ENCODE measurements around the gene PI4KA.

The PI4KA gene

GRCh38 chr22:20881869-20882815, 23.5 kb upstream of the PI4KA start:
- no peak for DNase-seq (ENCODE audit: low spot score)

DNA sequence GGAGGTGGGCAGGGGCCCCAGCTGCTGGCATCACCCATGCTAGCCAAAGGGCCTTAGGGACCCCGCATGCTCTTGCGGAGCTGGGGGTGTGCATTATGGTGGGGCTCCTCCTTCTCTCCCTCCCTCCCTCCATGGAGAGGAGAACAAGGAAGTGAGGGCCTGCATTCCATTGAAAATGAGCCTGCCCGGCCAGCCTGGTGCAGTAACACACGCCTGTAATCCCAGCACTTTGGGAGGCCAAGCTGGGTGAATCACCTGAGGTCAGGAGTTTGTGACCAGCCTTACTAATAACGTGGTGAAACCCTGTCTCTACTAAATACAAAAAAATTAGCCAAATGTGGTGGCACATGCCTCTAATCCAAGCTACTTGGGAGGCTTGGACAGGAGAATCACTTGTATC, 22.6 kb upstream of the PI4KA start:
- DNase-seq (ENCODE audit: low spot score): no peak

DNA sequence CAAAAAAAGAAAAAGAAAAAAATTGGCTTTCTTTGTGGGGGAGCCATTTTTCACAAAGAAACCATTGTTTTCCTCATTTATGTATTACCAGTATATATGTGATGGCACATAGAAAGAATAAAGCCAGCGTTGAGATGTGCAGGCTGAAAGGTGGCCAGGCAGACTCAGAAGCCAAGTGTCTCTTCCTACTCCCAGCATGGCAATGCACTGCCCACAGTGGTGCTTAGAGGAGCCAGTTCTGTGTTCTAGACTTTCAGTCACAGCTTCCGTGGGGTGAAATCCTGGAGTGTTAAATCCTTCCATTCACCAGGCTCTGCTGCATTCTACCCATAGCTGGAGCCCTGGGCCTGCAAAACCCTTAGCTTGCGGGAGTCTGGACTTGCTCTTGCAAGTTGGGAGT, 19.1 kb upstream of the PI4KA start:
- no peak for DNase-seq (ENCODE audit: low spot score)

- DNase-seq (ENCODE audit: low spot score): no peak
Measured at GRCh38 chr22:20875296-20875695, 16.7 kb upstream of the PI4KA start.

GRCh38 chr22:20873214-20873613, 14.6 kb upstream of the PI4KA start:
- no peak for DNase-seq (ENCODE audit: low spot score)

DNA sequence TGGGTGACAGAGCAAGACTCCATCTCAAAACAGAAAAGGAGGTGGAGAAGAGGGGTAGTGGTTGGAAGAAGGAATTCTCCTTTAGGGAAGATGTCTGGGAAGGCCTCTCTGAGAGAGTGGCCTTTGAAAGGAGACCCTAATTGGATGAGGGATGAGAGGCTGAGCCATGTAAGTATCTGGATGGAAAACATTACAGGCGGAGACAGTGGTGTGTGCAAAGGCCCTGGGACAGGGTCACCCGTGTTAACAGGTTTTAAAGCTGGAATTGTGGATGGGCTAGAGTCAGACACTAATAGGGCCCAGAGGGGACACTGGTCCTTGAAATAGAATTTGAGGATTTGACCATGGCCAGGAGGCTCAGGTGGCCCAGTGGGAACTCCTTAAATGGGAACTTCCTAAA, 10.6 kb upstream of the PI4KA start:
- DNase-seq (ENCODE audit: low spot score): no peak

DNA sequence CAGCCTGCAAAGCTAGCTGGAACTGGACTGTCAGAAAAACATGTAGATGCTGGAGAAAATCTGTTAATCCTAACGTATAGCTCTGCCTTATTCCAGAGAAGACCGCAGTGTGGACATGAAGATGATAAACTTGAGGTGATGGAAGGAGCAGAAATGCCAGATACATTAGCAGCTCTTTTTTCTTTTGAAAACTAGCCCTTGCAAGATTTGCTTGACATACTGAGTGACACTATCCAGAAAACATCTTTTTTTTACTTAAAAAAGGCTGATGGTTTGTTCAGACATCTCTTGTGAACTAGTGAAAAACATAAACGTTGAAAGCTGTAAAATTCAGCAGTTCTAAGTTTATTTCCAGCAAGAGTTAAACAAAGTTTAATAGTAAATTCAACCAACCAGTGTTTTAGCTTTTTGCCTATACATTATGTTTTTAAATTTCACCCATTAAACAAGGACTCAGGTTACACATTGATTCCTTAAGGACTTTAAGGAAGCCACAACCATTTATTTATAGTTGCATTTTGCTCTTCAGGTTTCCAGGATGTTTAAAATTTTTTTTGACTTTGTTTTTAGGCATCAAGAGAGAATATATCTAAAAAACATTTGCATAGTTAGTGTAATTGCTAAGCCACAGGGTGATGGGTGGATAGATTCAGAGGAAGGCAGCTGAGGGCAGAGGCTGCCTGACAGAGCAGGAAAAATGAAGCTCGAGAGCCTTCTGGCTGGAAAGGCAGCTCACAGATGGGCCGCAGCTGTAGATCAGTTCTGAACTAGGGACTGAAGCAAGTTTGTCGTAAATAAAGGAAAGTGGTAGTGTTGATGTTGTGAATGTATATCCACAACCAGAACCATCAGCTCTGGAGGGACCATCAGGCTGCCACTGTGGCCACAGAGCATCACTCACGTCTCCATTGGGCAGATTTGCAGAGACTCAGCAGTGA, 9.7 kb upstream of the PI4KA start:
- DNase-seq (ENCODE audit: low spot score): no peak

- no peak for DNase-seq (ENCODE audit: low spot score)
Measured at GRCh38 chr22:20867179-20868024, 8.8 kb upstream of the PI4KA start.

GRCh38 chr22:20866736-20867135, 8.1 kb upstream of the PI4KA start:
- DNase-seq (ENCODE audit: low spot score): no peak

DNA sequence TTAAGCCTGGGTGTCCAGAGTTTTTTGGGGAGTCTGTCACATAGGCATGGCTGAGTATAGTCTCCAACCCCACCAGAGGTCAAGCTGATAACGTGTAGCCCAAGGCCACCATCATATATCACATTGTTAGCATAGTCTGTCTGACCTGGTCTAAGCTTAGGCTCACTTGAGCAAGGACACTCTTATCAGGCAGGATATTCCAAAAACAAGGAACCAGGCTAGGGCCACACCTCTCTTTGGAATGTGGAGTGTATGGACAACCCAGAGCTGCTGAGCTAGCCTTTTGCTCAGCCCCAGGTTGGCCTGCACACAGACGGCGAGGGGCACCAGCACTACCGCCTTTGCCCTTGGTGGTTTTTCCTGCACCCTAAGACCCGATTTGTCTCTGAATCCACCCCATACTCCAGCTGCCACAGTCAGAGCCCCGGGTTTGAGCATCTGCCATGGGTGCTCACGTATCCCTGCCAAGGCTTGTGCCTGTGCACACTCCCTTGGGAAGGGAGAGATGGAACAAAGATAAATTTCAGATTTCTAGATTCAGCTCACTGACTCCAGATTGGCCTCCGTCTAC, 7.3 kb upstream of the PI4KA start:
- no peak for DNase-seq (ENCODE audit: low spot score)

- DNase-seq (ENCODE audit: low spot score): no peak
Measured at GRCh38 chr22:20865331-20865730, 6.7 kb upstream of the PI4KA start.

DNA sequence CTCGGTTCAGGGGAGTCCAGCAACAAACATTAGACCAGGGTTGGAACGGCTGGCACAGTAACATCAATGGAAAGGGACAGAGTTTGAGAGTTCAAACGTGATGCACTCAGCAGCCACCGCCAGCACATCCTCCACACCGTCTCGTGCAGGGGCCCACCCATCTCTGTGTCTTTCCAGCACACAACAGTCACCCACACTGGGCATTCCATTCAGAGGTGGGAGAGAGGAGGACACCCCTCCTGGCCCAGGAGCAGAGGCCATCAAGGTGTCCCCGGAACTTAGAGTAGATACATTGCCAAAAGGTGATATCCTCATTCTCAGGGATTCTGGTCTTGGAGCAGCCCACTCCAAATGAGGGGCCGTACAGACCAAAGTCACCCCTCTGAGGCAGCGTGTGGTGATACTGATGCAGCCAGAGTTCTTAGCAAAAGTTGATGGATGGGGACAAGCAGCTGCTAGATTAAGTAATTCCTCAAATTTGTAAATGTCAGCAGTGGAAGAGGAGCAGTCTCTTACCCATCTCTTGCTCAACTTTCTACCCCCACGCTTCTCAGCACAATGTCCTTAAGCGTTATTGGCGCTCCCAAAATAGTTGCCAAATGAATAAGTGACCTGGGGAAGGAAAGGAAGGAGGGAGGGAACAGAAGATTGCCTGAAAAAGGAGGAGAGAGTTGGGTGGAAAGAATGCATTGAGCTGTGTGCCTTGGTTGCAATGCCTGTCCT, 5.7 kb upstream of the PI4KA start:
- no peak for DNase-seq (ENCODE audit: low spot score)

DNA sequence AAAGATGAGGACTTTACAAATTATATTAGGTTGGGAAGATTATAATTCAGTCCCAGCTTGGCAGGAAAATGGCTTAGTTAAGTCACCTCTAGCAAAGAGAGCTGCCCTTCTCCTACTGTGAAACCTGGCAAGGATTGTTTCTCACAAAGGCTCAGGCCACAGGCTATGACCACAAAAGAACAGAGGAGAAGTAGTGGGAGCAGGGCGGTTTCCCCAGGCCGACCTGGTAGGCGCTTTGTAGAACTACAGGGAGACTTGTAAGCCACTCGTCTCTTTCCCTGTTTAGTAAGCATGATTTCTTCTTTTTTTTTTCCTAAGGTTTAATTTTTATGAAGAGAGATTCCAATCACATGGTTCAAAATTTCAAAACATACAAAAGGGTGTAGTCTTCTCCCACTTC, 4.8 kb upstream of the PI4KA start:
- DNase-seq (ENCODE audit: low spot score): no peak

DNA sequence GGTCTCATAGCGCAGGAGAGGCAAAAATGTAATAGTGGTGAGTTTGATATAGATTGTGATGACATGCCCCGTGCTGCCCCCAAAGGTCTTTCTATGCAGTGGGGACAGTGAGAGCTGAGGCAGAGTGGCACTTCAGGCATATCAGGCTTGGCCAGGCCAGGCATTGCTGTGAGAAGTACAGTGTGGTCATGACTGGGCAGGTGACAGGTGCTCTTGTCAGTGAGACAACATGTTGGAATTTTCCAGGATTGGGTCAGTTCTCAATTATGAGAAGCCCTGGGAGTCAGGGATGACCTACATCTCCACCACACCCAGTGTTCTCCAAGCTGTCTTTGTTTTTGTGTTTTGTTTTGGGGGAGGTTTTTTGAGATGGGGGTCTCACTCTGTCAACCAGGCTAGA, 3.9 kb upstream of the PI4KA start:
- DNase-seq (ENCODE audit: low spot score): no peak

DNA sequence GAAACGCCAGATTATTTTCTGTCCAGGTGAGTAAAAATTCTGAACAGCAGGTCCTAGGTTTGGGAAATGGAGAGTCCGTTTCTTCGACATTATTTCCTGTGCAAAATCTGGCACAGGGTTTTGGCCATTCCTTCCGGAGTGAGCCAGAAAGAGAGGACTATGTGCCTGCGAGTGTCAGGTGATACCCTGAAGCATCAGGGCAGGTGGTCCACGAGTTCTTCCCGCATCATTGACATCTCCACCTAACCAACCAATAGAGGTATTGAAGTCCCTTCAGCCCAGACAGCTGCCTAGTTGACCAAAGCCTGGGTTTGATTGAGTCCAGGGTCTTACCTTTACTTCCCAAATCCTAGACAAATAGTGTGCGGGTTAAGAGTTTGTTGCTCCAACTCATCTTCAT, 1.0 kb upstream of the PI4KA start:
- no peak for DNase-seq (ENCODE audit: low spot score)

GRCh38 chr22:20857838-20858614, 585 bp downstream of the PI4KA start:
- DNase-seq (ENCODE audit: low spot score): peak; percentile 91

- DNase-seq (ENCODE audit: low spot score): no peak
Measured at GRCh38 chr22:20857247-20857643, 1.4 kb downstream of the PI4KA start.

GRCh38 chr22:20853236-20853660, 5.4 kb downstream of the PI4KA start:
- no peak for DNase-seq (ENCODE audit: low spot score)

DNA sequence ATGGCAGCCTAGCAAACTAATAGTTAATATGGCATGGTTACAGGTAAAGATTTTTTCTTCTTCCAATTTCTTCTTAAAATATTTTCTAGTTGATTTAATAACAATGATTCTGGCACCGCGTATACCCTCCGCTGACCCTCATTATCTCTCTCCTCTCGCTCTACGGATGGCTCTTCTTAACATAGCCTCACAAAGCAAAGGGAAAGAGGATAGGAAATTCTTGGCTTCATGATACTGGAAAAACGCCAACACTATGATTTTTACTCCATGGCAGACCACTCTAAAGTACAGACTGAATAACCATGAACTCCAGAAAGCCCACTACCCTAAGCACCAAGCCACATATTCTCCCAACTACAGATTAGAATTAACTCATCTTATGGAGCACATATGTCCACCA, 6.1 kb downstream of the PI4KA start:
- DNase-seq (ENCODE audit: low spot score): no peak

- no peak for DNase-seq (ENCODE audit: low spot score)
Measured at GRCh38 chr22:20852076-20852475, 6.5 kb downstream of the PI4KA start.
